ENCODE results near the gene RCBTB1.
A peak's percentile ranks its signal among the peaks of the same experiment; 100 is the strongest.
"Not testable (repeated sequence)": the region's sequence is repeated elsewhere in the genome, so short reads cannot be mapped to it uniquely, and the experiment has no call there.

Gene RCBTB1

DNA sequence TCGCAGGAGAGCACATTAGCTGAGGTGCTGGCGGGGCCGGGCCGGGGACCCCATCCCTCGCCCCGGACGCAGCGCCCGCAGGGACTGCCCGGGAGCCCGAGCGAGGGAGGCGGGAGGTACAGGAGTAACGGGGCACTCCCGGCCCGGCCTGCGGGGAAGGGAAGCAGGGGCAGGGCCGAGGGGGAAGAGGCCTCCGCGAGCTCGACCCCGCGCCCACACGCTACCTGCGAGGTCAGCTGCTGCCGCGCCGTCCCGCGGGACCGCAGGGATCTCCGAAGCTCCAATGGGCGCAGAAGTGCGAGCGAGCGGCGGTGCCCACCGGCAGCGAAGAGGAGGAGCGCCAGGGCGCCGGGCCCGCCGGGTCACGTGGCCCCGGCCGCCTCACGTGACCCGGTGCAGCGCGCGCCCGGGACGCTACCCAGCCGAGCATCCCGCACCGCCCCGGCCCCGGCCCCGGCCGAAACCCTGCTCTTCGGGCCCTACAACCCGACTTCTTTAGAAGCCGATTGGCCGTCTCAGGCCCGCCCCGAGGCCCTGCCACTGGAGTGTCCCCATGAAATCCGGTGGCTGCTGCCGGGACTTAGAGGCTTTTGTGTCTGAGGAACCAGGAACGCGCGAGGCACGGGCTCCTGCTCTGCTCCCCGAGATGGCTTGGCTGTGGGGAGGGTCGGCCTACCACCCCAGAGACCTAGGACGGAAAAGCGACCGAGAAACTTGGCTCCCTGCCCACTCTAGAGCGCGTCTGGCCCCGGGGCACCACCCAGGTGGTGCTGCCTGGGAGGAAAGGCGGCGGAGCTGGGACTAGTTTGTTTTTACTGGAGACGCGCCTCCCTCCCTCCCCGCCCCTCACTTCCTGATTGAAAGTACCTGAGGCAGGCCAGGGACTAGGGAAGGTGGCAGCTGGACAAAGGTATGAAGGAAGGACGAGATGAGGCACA, at the start of gene RCBTB1:
TSS of gene RCBTB1 (minus strand) at position 339 of the 938 bp plus-strand sequence. CDS start 18,279 bp downstream, outside the sequence.
- DNase-seq (ENCODE audit: low read depth in 2 of 2), result peak; percentile 51 to 65

DNA sequence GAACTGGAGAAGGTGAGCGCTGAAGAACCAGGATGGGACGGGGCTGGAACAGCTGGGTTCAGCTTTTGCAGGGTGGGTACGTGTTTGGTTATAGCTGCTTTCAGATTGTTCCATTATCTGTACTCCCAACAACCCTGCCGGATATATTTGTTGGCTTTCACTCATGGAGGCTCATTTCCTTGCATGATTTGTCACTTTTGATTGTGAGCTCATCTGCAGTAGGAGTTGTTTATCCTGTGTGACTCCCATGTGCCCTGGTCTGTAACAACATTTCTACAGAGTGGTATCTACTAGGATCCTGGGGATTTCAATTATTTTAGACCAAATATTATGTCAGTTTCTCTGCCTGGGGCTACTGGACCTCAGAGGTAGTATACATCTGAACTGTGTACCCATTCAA, 48.4 kb upstream of the RCBTB1 start:
- no peak for DNase-seq (ENCODE audit: low read depth in 2 of 2)

DNA sequence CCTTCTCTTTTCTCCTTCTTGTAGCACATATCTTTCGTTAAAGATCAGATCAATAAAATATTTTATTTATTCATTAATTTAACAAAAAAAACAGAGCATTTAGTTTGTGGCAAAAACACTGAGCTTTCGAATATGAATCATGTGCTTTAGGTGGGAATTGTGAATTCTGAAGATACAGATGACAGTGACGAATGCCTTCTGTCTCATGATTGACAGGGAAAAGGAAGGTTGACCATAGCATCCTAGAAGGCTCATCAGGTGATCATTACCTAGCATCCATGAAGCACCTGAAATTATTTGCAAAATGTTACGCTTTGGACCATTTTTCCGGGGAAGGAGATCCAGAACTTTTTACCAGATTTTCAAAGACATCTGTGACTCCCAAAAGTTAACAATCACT, 46.8 kb upstream of the RCBTB1 start:
- no peak for DNase-seq (ENCODE audit: low read depth in 2 of 2)

DNA sequence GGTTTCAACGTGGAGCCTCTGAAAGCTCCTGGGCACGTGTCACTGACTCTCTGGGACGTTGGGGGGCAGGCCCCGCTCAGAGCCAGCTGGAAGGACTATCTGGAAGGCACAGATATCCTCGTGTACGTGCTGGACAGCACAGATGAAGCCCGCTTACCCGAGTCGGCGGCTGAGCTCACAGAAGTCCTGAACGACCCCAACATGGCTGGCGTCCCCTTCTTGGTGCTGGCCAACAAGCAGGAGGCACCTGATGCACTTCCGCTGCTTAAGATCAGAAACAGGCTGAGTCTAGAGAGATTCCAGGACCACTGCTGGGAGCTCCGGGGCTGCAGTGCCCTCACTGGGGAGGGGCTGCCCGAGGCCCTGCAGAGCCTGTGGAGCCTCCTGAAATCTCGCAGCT, 45.2 kb upstream of the RCBTB1 start:
- no peak for DNase-seq (ENCODE audit: low read depth in 2 of 2)

DNA sequence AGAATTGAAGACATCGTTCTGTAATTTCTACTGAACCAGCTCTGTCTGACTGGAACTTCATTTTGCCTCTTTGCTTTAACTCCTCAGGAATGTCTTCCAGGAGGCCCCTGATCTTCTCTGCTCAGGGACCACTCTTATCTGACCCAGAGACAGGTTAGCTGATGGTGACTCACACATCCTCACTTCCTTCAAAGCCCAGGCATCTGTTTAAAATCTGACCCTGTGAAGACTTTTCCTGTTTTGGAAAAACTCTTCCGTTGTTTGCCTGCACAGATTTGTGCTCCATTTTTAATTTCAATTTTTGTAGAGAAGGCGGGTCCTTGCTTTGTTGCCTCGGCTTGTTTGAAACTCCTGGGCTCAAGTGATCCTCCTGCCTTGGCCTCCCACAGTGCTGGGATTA, 44.6 kb upstream of the RCBTB1 start:
- DNase-seq (ENCODE audit: low read depth in 2 of 2), result no peak

DNA sequence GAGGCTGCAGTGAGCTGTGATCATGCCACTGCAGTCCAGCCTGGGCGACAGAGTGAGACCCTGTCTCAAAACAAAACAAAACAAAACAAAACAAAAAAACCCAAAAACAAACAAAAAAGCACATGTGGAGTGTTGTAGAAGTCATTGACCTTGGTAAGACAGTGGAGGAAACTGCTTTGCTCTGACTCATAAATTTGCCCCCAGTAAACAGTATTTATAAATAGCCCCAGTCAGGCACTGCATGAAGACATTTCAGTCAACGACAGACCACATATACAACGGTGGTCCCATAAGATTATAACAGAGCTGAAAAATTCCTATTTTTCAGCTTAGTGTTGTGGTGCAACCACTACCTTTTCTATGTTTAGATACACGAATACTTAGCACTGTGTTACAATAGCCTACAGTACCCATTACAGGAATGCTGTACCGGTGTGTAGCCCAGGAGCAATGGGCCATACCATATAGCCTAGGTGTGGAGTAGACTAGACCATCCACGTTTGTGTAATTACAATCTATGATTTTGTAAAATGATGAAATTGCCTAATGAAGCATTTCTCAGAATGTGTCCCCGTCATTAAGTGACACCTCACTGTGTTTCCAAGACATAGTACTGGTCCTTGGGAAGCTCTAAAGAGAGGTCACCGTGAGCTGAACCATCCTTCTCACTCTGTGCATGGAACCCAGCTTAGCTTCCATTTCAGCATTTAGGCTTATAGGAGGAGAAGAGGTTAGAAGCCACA, 44.0 kb upstream of the RCBTB1 start:
- DNase-seq (ENCODE audit: low read depth in 2 of 2), result no peak

DNA sequence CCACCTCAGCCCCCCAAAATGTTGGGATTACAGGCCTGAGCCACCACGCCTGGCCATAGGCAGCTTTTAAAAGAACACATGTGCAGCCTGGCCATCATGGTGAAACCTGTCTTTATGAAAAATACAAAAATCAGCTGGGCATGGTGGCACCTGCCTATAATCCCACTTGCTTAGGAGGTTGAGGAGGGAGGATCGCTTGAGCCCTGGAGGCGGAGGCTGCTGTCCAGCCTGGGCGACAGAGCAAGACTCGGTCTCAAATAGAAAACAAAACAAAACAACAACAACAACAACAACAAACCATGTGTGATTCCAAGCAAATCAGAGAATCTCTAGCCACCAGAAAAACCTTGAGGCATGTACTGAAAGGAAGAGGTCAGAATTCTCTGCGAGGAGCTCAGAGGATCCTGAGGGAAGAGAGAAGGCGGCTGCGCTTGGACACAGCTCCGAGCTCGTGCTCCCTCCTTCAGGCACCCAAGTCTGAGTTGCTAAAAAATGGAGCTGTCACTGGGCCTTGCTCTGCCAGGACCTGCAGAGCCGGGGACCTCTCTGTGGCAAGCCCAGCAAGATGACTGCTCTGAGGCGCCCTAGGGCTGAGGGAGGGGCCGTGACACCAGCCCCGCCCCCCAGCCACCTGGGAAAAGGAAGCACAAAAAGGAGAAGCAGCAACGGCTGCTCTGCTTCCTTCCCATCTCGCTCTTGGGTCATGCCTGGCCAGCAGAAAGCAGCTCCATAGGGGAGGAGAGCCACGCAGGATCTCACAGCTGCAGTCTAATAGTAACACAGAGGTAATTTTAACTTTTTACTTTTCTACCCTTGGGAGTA, 42.7 kb upstream of the RCBTB1 start, which contains the start of gene ARL11:
TSS of gene ARL11 (plus strand) at position 677 of the 822 bp plus-strand sequence. CDS start 1,941 bp downstream, outside the sequence.
- peak; percentile 31 to 47 for DNase-seq (ENCODE audit: low read depth in 2 of 2)

DNA sequence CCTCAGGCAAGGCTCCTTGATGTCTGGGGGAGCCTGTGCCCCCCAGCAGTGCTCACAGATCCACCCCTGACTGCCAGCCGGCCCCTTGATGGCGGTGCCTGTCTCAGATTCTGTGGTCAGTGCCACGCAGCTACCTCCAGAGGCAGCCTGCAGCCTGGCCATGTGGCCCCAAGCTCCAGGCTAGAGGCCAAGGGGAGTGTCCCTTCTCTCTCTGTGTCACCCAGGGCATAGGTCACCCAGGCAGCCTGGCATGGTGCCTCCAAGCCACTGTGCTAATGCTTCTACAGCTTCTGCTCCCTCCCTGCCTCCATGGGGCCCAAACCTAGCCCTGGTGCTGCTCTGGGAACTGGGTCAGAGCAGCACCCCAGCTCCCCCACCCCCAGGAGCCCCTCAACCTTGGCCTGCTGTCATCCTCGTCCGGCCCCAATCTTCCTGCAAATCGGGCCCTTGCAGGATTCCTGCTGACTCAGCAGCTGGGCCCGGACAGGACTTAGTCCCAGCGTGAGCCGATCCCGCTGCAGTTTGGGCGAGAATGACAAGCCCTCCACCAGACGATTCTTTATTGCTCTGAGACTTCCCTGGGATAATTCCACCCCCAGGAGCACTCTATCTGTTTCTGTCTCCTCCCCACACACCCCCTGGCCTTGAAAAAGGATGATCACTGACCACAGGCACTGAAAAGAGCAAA, 40.2 kb upstream of the RCBTB1 start:
- no peak for DNase-seq (ENCODE audit: low read depth in 2 of 2)

DNA sequence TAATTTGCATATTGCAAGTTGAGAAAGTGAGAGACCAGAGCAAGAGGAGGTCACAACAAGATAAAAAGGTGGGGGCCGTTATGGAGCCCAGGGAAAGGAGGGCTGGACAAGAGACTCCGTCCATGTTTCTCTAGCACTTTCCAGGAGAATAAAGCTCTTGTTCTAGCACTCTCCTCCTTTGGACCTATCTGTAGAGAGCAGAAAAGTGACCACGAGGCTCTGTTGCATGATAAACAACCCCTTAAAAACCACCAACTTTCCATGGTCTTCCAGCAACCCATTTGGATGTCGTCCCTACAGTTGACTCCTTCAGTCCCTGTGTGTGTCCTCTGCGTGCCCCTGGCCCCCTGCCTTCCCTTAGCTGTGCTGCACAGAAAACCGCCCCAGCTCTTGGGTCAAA, 38.9 kb upstream of the RCBTB1 start:
- DNase-seq (ENCODE audit: low read depth in 2 of 2), result no peak

DNA sequence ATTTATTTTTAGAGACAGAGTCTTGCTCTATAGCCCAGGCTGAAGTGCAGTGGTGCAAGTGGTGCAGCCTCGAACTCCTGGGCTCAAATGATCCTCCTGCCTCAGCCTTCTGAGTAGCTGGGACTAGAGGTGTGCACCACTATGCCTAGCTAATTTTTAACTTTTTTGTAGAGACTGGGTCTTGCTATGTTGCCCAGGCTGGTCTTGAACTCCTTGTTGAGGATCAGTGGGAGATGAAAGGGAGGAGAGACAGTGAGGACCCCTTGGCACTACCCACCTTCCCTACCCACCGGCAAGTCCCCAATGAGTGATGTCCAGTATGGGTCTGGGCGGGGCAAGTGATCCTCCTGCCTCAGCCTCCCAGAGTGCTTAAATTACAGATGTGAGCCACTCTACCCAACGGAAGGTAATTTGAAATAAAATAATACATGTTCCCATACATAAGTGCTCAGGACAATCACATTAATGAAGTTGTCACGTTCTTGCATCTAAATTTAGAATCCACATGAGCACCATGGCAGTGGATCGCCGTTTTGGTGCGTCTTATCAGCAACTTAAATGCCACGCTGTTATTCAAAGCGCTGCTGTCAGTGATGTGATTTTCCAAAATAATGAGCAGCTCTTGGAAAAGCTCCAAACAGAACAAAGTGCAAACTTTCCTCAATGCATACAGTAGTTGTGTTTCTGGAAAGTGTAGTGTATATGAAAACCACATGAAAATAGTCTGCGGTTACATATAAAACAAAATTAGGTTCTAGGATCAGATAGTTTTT, 37.0 kb upstream of the RCBTB1 start:
- no peak for DNase-seq (ENCODE audit: low read depth in 2 of 2)

DNA sequence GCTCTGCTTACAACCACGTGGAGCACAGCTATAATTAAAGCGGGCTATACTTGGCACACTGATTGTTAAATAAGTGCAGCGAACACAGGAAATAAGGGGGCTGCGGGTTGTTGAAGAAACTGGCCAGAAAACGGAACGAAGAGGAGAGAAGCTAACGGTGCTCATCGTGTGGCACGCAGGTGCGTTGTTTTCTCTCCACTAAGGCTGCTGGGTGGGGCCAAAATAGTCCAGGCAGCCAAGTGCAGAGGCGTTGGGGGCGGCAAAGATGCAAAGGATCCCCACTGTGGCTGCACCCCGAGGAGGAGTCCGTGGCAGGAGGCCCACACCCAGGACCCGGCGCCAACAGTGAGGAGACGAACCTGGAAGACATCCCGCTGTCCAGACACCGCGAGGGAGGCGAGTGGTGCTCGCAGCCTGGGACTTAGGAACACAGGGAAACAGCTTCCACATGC, 34.8 kb upstream of the RCBTB1 start:
- DNase-seq (ENCODE audit: low read depth in 2 of 2), result no peak

DNA sequence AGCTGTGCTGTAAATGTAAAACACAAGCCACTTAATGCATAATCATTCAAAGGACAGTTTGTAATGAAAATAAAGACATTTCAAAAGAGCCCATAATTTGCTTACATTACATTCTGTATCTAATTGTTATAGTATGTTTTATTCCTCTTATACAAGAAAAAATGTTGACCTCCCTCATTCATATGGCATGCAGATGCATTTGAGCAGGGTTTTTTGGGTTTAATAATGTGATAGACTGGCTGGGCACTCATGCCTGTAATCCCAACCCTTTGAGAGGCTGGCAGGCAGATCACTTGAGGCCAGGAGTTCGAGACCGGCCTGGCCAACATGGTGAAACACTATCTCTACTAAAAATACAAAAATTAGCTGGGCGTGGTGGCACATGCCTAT, 31.3 kb upstream of the RCBTB1 start:
- no peak for DNase-seq (ENCODE audit: low read depth in 2 of 2)

DNA sequence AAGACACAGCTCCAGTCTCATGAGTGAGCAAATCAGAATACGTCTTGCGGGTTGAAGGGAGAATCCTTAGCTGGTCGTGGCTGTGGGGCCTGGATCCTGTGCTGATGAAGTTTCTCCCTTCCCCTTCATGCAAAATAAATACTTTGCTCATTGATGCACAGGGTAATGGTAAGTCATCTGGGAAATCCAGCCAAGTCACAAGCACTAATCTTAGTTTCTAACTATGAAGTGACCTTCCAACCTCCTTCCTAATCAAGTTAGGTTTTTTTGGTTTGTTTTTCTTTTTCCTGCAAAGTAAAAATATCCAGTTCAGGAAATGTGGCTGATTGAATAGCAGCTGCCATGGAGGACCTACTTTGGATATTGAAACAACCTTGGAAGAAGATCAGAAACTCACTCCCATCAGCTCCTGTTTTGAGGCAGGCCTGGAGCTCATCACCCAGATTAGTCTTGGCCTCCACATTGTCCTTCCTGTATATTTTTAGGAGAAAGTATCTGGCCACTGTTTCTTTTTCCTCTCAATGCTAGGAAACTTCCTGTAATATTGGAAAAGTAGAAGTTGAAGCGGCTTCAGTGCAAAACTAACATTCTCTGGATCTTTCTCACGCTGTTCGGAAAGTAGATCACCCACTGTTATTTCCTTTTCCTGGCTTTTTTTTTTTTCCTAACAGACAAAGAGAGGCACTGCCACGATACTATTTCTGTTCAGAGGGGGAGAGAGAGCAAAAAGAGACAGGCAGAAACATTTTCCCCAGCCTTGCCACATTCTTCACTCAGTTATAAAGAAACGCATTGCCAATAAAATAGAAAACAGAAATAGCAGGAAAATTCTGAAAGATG, 30.7 kb upstream of the RCBTB1 start:
- DNase-seq (ENCODE audit: low read depth in 2 of 2), result no peak

DNA sequence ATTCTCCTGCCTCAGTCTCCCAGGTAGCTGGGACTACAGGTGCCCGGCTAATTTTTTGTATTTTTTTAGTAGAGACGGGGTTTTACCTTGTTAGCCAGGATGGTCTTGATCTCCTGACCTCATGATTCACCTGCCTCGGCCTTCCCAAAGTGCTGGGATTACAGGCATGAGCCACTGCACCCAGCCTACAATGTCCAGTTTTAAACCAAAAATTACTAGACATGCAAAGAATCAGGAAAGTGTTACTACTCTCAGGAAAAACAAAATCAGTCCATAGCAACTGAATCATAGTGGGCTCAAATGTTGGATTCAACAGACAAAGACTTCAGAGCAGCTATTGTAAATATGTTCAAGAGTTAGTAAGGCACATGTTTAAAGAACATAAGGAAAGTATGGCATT, 26.7 kb upstream of the RCBTB1 start:
- DNase-seq (ENCODE audit: low read depth in 2 of 2), result not testable (repeated sequence)

DNA sequence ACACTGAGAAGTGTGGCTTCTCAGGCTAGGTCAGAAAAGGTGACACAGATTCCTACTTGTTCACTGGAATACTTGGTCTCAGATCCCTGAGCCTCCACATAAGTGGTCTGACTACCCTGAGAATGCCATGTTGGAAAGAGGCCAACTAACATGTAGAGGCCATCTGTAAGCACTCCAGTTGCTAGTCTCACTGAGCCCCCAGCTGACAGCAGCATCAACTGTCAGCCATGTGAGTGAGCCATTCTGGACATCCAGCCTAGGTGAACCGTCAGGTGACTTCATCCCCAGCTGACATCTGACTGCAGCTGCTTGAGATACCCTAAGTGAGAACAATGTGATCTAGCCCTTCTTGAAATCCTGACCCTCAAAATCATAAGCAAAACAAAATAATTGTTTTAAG, 24.8 kb upstream of the RCBTB1 start:
- no peak for DNase-seq (ENCODE audit: low read depth in 2 of 2)

DNA sequence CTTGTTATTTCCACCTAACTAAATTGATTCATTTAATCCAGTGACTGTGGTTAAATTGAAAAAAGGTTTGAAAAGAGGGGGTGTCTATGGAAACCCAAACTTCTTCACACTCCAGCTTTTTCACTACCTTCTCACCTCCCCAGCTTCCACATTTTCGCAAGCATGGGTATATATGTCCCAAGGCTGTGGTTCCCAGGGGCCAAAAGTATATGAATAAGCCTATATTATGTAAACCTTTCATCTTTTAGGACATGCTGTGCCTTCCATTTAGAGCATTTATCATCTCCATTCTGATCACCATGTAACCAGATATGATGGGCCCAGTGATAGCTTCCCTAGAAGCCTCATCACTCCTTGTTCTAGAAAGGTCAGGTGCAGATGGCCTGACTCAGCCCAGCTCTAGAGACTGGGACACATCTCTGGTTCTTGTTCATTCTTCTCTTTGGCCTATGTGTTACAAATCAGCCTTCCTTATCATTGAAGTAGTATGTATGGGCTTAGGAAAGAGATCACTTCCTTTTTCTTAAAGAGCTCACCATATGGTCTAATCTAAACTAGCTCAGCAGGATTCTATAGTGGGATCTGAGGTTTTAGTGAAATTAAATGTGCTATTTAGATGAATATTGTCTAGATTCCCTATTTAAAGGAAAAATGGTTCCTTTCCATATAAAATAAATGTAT, 23.4 kb upstream of the RCBTB1 start:
- no peak for DNase-seq (ENCODE audit: low read depth in 2 of 2)

DNA sequence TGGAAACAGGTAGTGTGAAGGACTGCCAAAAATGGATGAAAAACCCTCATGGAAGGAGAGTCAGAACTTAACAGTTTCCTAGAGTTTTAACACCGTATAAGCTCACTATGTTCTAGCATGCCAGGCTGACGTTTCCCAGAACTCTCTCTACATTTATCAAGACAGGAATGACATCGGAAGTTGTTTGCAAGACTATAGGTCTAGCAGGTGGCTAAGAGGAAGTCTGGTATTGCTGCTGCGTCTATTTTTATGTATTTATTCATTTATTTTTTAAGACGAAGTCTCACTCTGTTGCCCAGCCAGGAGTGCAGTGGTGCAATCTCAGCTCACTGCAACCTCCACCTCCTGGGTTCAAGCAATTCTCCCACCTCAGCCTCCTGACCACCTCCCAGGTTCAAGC, 22.4 kb upstream of the RCBTB1 start:
- DNase-seq (ENCODE audit: low read depth in 2 of 2), result no peak

DNA sequence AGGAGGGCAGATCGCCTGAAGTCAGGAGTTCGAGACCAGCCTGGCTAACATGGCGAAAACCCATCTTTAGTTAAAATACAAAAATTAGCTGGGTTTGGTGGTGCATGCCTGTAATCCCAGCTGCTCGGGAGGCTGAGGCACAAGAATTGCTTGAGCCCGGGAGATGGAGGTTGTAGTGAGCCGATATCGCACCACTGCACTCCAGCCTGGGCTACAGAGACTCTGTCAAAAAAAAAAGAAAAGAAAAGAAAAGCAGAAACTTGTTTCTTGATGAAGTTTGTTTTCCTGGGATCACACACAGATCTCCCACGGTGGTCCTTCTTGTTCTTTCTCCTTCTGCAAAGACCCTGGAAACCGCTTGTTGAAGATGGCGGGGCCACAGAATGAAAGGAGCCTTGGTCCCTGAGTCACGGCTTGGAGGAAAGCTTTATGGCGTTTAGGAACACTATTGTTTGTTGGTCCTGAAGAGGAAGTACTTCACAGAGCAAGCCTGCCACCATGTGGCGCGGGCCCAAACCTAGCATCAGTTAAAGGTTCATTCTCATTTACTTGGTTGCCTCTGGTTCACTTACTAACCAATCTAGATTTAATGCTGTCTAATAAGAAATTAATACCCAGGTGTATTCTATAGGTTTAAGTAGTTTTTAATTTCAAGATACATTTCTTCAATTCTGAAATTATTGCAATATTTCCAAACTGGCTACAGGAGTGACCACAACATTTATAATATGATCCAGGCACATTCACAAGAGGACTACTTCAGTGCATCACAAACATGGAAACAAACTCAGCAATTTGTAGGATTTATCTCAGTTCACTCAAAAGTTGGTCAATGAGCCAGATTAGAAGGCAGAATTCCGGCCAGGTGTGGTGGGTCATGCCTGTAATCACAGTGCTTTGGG, 21.6 kb upstream of the RCBTB1 start:
- DNase-seq (ENCODE audit: low read depth in 2 of 2), result peak; percentile 69 to 73
